WI38 (cell line): ENCODE data around the gene ARFRP1.

Source experiments
- H3K4me3 ChIP-seq: 2 replicates; pipeline ENCODE4 v1.5.1; 2011; ENCODE audit warnings: low read depth, mild to moderate bottlenecking, control low read depth, low read length
- CTCF ChIP-seq: IDR thresholded peaks from 2 replicates; pipeline ENCODE4 v1.5.1; 2012; ENCODE audit warnings: low read depth, mild to moderate bottlenecking, control low read depth, low read length

Gene ARFRP1

GRCh38 chr20:63697868-63698545 lies 9.8 kb downstream of the ARFRP1 start:
- no peak for TF ChIP-seq CTCF
- no peak overlapping the region for H3K4me3 ChIP-seq

GRCh38 chr20:63697357-63697867 lies 10.4 kb downstream of the ARFRP1 start:
- no peak overlapping the region for H3K4me3 ChIP-seq
- TF ChIP-seq CTCF = no peak

GRCh38 chr20:63696628-63697356 lies 11.0 kb downstream of the ARFRP1 start, which contains the start of gene TNFRSF6B:
Gene TNFRSF6B (plus strand): TSS chr20:63696652. CDS start chr20:63696768, 116 bp downstream.
- no peak within 1 kb of the TSS for H3K4me3 ChIP-seq

GRCh38 chr20:63696306-63696627 lies 11.5 kb downstream of the ARFRP1 start:
- H3K4me3 ChIP-seq = no peak overlapping the region

More at GRCh38 chr20:63696628-63697356, 11.0 kb downstream of the ARFRP1 start, which contains the start of gene TNFRSF6B:
- TF ChIP-seq CTCF = no peak

GRCh38 chr20:63695424-63696305 lies 12.1 kb downstream of the ARFRP1 start:
- no peak for TF ChIP-seq CTCF
- H3K4me3 ChIP-seq = no peak overlapping the region

More at GRCh38 chr20:63696306-63696627, 11.5 kb downstream of the ARFRP1 start:
- TF ChIP-seq CTCF = no peak

- no peak overlapping the region for H3K4me3 ChIP-seq
- TF ChIP-seq CTCF = no peak
Measured at GRCh38 chr20:63694584-63695423, 13.0 kb downstream of the ARFRP1 start.
